ENCODE data around the gene OR2H1. TPM values are rescaled to one million over a fixed set of nuclear protein-coding genes. Genes with fewer than 3 reads are reported as not detected.

Gene OR2H1
- total and polyA plus RNA-seq, 12 donors: not detected

- H3K27me3 ChIP-seq: peaks cover 12% of the 10 kb centered on the region
- TF ChIP-seq CTCF (IDR thresholded peaks at IDR 0.05) (no peak), POLR2A (IDR thresholded peaks at IDR 0.05) (no peak)
- H3K4me3 ChIP-seq: no peak overlapping the region
- no peaks in the 10 kb centered on the region for H3K4me1 ChIP-seq (replicated peaks in 1 of 2)
- no peak for DNase-seq
- no peak overlapping the region for H3K27ac ChIP-seq
- 74 to 84% (median 80%) methylated on average over 3 of the region's 3 CpGs for WGBS, 4 donors
- intact Hi-C loops (cut with DNase I): no loop called here
- H3K9me3 ChIP-seq (replicated peaks in 1 of 3): no peaks in the 10 kb centered on the region
- no peaks in the 10 kb centered on the region for H3K36me3 ChIP-seq (replicated peaks in 1 of 2)
Measured at GRCh38 chr6:29490055-29490454, 33.1 kb downstream of the OR2H1 start.

GRCh38 chr6:29490552-29490951 lies 33.6 kb downstream of the OR2H1 start:
- H3K27ac ChIP-seq: no peak overlapping the region

GRCh38 chr6:29491574-29491973 lies 34.6 kb downstream of the OR2H1 start:
- TF ChIP-seq CTCF (IDR thresholded peaks at IDR 0.05): no peak
- intact Hi-C loops (cut with DNase I): no loop called here
- DNase-seq: no peak
- H3K36me3 ChIP-seq (replicated peaks in 1 of 2): no peaks in the 10 kb centered on the region
- no peaks in the 10 kb centered on the region for H3K4me1 ChIP-seq (replicated peaks in 1 of 2)
- WGBS, 4 donors: 65 to 79% (median 71%) methylated on average over 4 of the region's 4 CpGs
- H3K27me3 ChIP-seq: no peaks in the 10 kb centered on the region
- no peaks in the 10 kb centered on the region for H3K9me3 ChIP-seq (replicated peaks in 1 of 3)
- H3K4me3 ChIP-seq: no peak overlapping the region
- H3K27ac ChIP-seq: no peak overlapping the region

More at GRCh38 chr6:29490552-29490951, 33.6 kb downstream of the OR2H1 start:
- H3K4me3 ChIP-seq: no peak overlapping the region
- no peaks in the 10 kb centered on the region for H3K4me1 ChIP-seq (replicated peaks in 1 of 2)
- no peaks in the 10 kb centered on the region for H3K9me3 ChIP-seq (replicated peaks in 1 of 3)
- intact Hi-C loops (cut with DNase I): no loop called here
- no peak for DNase-seq
- 53 to 64% (median 60%) methylated on average over 2 of the region's 2 CpGs for WGBS, 4 donors
- no peaks in the 10 kb centered on the region for H3K36me3 ChIP-seq (replicated peaks in 1 of 2)
- H3K27me3 ChIP-seq: peaks cover 7% of the 10 kb centered on the region
- no peak for TF ChIP-seq POLR2A (IDR thresholded peaks at IDR 0.05)
- TF ChIP-seq CTCF (IDR thresholded peaks at IDR 0.05): no peak

DNA sequence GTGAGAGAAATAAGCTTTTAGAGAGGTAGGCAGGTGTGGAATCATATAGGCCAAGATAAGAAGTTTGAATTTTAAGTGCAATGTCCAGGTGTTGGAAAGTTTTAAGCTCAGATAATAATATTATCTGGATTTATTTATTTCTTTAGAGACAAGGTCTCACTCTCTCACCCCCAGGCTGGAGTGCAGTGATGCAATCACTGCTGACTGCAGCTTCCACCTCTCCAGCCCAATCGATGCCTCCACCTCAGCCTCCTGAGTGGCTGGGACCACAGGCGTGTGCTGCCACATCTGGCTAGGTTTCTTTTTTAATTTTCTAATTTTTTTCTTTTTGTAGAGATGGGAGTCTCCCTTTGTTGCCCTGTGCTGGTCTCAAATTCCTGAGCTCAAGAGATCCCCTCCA lies 36.3 kb downstream of the OR2H1 start:
- TF ChIP-seq CTCF (IDR thresholded peaks at IDR 0.05): no peak
- TF ChIP-seq POLR2A (IDR thresholded peaks at IDR 0.05): no peak
- no peaks in the 10 kb centered on the region for H3K4me1 ChIP-seq (replicated peaks in 1 of 2)
- DNase-seq: no peak
- no peaks in the 10 kb centered on the region for H3K36me3 ChIP-seq (replicated peaks in 1 of 2)
- 61 to 79% (median 72%) methylated on average over 2 of the region's 2 CpGs for WGBS, 4 donors
- intact Hi-C loops (cut with DNase I): no loop called here
- H3K27me3 ChIP-seq: no peaks in the 10 kb centered on the region
- H3K4me3 ChIP-seq: no peak overlapping the region
- no peaks in the 10 kb centered on the region for H3K9me3 ChIP-seq (replicated peaks in 1 of 3)
- H3K27ac ChIP-seq: no peak overlapping the region

Measured in adrenal gland (tissue), 12 donors.